Stimulated activated CD4-positive, alpha-beta T cell treated with anti-CD3 and anti-CD28 coated beads, Interleukin-4, amount 100 ng/mL, for 1 hour (primary cell): ENCODE results near the gene RRP36.
A peak's percentile ranks its signal among the peaks of the same experiment; 100 is the strongest.

Source experiments
- DNase-seq: peaks from one replicate; pipeline ENCODE4 v3.0.0-alpha.2; 2020

The RRP36 gene

DNA sequence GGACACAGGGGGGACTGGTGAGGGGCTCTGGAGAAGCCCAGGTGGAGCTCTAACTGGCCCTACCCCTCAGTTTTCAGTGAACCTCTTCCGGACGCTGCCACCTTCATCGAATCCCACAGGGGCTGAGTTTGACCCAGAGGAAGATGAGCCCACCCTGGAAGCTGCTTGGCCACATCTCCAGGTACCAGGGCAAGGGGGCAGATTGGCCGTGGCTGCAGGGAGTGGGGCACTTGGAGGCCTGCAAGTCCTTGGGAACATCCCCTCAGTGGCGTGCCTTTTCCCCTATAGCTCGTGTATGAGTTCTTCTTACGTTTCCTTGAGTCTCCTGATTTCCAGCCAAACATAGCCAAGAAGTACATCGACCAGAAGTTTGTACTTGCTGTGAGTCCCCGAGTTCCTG, 14.3 kb upstream of the RRP36 start:
- DNase-seq = no peak

- peak; percentile 47 for DNase-seq
Measured at GRCh38 chr6:43009124-43009523, 12.3 kb upstream of the RRP36 start.

- no peak for DNase-seq
Measured at GRCh38 chr6:43011207-43011606, 10.2 kb upstream of the RRP36 start.

DNA sequence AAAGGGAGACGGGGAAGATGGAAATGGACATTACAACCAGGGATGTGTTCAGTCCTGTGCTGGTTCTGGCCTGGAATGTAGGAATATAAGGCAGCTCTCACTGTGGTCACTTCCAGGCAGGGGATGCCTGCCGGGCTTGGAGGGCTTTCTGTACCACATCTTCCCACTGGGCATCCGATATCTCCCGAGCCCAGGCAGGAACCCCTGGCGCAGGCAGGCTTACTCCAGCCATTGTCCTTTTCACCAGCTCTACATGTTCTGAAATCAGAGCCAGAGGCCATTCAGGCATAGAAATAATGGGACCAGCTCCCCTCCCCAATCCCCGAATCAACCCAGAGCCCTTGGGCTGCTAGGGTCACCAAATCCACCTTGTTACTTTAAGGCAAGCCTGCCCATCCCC, 9.1 kb upstream of the RRP36 start:
- no peak for DNase-seq

GRCh38 chr6:43013097-43013842, 8.2 kb upstream of the RRP36 start:
- DNase-seq = no peak

DNA sequence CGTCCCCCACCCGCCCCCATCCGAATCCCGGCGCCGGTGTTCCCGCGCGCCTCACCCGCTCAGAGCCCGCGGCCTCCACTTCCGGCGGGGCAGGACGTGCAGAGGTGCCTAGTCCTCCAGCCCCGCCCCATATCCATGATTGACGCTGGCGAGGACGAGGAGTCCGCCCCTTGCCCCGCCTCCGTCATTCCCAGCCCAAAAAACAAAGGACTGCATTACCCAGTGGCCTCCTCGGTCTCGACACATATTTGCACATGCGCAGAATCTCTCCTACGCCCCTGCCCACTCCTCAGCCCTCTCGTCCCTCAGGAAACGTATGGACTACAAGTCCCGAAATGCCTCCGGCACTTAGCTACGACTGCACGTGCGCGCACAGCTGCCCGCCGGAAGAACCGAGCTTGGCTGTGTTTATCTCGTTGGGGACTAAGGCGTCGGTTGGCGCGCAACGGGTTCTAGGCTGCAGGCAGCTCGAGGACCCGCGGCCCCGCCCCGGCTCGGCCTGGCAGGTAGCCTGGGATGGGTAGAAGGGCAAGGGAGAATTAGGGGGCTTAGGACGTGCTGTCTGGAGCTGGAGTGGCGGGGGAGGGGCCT, 7.5 kb upstream of the RRP36 start, which contains the start of the genes KLHDC3 and MEA1:
TSS of gene KLHDC3 (plus strand) at position 407 of the 591 bp plus-strand sequence. CDS start 2,944 bp downstream, outside the sequence.
TSS of gene MEA1 (minus strand) at position 104 of the 591 bp plus-strand sequence. CDS start 133 bp downstream, outside the sequence.
- DNase-seq = peak; percentile 98

- DNase-seq = no peak
Measured at GRCh38 chr6:43014434-43014909, 7.0 kb upstream of the RRP36 start.

GRCh38 chr6:43016176-43016942, 5.1 kb upstream of the RRP36 start:
- DNase-seq = no peak

DNA sequence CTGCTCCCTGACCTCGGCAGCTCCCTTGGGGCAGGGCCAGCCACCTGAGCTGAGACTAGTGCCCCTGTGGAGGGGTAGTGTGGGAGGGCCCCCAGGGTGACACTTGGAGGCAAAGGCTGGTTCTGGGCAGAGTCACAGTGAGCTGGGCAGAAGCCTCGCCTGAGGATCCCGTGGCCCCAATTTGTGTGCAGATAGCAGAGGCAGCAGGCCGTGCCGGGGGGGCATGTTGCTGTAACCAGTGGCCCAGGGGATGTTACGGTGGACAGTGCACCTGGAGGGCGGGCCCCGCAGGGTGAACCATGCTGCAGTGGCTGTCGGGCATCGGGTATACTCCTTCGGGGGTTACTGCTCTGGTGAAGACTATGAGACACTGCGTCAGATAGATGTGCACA, 4.5 kb upstream of the RRP36 start:
- no peak for DNase-seq

GRCh38 chr6:43019152-43019551, 2.3 kb upstream of the RRP36 start:
- no peak for DNase-seq

DNA sequence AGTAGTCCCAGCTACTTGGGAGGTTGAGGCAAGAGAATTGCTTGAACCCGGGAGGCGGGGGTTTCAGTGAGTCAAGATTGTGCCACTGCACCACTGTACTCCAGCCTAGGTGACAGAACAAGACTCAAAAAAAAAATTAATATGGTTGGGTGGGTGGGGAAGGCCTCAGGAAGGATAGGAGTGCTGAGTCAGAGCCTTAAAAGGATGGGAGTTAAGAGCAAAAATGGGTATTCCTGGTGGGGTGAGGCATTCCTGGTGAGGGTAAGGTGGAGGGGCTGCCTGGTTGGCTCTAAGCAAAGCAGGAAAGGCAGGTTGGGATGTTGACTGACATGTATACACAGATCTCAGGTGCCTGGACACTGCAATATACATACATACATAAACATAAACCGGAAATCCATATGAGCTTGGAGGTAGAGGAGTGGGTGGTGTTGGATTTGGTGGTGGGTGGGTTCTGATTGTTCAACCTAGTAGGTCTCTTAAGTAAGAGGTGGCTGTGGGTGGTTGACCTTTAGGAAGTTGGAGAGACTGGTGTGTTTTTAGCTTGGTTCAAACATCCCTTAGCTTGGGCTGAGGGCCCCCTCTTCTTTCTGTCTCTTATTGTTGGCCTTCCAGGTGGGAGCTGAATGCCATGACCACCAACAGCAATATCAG, 1.2 kb upstream of the RRP36 start:
- no peak for DNase-seq

DNA sequence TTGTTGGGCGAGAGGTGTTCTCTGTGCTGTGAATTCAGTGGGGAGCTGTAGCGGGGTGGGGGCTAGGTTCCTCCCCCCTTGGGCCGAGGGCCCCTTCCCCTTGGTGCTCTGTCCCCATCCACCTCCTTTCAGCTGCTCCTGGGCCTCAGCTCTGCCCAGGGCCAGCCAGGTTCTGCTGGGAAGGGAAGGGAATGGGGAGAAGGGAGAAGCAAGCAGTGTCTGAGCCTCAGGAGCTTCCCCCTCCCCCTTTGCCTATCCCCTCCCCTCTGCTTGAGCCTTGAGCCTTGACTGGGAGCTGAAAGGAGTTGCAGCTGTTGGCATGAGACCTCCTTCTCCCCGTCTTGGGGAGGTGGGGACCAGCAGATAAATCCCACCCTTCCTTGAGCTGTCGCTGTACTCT, 576 bp upstream of the RRP36 start:
- no peak for DNase-seq

DNA sequence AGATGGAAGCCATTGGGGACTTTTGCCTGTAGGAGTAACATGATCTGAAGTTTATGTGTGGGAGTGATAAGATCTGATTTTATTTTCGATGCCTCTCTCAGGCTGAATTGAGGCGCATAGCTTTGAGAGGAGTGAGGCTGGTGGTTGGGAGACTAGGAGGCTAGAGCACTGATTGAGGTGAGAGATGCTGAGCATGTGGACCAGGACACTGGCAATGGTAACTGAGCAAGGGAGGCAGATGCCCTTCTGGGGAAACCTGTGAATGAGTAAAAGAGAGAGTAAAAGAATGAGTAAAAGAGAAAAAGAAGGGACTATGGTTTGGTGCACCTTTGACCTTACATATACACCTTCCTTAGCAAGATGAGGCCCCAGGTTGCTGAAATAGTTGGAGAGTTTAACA, 3.0 kb downstream of the RRP36 start:
- DNase-seq = no peak

GRCh38 chr6:43026365-43026764, 4.9 kb downstream of the RRP36 start:
- no peak for DNase-seq

GRCh38 chr6:43029120-43029519, 7.7 kb downstream of the RRP36 start:
- DNase-seq = no peak

- no peak for DNase-seq
Measured at GRCh38 chr6:43032326-43032725, 10.9 kb downstream of the RRP36 start.

DNA sequence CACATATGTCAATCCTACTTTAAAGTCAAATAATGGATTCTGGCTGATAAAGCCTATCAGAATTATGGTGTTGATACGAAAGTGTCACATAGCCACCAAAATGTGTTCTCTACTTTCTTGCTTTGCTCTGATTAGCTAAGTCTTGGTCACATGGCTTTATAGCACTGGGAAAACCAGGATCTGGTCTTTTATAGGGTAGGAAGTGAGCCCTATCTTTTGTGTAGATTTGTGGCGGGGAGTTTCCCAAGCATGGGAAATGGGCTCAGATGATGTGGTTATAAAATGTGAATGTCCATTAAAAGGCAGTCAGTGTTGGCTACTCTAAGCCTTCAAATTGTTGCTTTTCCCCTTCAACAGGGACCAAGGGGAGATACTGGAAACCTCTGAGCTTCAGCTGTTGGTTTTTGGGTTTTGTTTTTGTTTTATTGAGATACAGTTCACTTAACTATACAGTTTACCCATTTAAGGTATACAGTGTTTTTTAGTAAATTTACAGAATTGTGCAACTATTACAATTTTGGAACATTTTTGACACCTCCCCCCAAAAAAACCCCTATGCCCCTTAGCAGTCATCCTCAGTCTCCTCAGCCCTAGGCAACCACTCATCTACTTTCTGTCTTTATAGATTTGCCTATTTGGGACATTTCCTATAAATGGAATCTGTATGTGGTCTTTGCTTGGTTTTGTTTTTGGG, 12.2 kb downstream of the RRP36 start:
- DNase-seq = no peak

GRCh38 chr6:43034190-43034525, 12.7 kb downstream of the RRP36 start:
- DNase-seq = no peak

DNA sequence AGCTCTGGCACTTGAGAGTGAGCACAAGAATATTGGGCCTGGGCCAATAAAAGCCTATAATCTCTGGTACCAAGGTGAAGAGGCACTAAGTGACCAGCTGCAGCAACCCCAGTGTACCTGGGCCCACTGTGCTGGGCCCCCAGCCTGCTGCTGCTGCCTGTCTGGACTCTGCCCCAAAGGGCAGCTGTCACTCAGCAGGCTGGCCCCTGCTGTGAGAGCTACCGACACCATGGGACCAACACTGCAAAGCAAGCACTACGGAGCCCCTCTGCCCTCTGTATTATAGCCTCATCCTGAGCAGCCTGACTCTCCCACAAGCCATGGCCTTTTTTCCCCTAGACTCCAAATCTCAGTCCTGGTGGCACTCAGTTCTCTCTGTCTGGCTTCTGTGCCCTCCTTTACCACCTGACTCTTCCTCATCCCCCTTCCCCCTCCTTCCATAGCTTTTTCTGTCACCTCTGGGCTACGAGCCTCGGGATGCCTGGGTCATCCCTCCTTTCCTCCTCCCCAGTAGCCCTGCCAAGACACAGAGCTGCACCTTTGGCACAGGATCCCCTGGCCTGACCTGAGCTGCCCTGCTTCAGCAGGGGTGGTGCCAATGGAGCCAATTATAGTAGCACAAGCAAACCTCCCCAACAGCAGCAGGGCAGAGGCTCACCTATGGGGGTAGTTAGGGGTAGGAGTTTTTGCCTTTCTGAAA, 14.2 kb downstream of the RRP36 start:
- DNase-seq = no peak

DNA sequence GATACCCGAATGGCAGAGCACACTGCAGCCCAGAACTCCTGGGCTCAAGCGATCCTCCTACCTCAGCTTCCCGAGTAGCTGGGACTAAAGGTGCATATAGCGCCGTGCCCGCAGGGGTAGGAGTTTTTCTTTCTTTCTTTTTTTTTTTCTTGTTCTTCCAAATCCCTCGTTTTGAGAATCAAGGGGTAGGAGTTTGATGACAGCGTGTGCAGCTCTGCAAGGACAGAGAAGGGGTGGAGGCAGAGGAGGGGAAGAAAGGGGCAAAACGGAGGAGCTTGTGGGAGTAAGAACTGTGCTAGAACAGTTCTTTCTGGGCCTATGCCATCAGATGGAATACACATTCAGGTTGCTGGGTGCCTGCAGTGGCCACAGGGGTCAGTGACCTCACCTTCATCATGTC, 15.3 kb downstream of the RRP36 start:
- DNase-seq = no peak

DNA sequence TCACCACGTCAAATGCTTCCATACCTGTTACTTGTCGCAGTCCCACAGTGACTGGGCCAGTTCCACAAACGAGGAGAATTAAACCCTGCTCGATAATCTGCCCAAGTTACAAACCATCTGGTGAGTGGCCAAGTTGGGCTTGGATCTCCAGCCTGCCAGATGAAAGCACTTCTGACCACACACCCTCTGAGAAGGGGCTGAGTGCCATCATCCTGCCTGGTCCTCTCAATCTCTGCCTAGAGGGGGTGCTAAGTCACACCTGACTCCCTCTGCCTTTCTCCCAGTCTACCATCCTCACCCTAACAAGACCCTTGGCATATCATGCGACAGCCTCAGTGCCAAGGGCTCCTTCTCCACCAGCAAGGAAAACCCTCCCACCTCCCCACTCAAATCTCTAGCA, 15.8 kb downstream of the RRP36 start:
- no peak for DNase-seq

DNA sequence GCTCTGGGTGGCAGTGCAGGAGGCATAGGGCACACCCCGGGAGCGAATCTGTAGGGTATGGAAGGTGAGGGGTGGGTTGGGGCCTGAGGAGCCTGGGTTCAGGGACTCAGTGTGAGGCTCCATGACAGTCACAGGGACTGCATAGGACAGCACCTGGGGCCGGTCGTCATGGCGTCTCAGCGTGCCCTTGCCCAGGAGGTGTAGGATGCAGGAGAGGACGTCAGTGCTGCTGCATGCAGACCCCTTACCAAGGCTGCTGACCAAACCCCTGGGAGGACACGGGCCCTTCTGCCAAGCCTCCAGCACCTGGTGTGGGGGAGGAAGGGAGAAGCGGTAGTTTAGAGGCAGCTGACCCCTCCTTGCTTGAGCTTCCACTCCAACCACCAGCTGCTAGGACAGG, 16.3 kb downstream of the RRP36 start:
- DNase-seq = no peak
